Endothelial cell (in vitro differentiated cells): ENCODE results near the gene RPSA. TPM values are rescaled to one million over a fixed set of nuclear protein-coding genes. Genes with fewer than 3 reads are reported as not detected.
"Not testable (repeated sequence)": the region's sequence is repeated elsewhere in the genome, so short reads cannot be mapped to it uniquely, and the experiment has no call there.

Experiments
- DNase-seq: peaks from one replicate; pipeline ENCODE4 v3.0.0; 2021; ENCODE audit warnings: low spot score
- H3K27ac Mint-ChIP-seq: one replicate; pipeline ENCODE4 v1.8.0; 2021; ENCODE audit warnings: mixed read lengths, inconsistent platforms; ENCODE audit not compliant: unreplicated experiment
- H3K27me3 Mint-ChIP-seq: one replicate; pipeline ENCODE4 v1.8.0; 2021; ENCODE audit warnings: mild to moderate bottlenecking, moderate library complexity, mixed read lengths, inconsistent platforms; ENCODE audit not compliant: unreplicated experiment
- H3K36me3 Mint-ChIP-seq: one replicate; pipeline ENCODE4 v1.8.0; 2021; ENCODE audit warnings: mild to moderate bottlenecking, low read depth, mixed read lengths, inconsistent platforms; ENCODE audit not compliant: unreplicated experiment
- H3K4me1 Mint-ChIP-seq: one replicate; pipeline ENCODE4 v1.8.0; 2021; ENCODE audit warnings: mild to moderate bottlenecking, mixed read lengths, inconsistent platforms; ENCODE audit not compliant: unreplicated experiment
- H3K4me3 Mint-ChIP-seq: one replicate; pipeline ENCODE4 v1.8.0; 2021; ENCODE audit warnings: mild to moderate bottlenecking, mixed read lengths, inconsistent platforms; ENCODE audit not compliant: unreplicated experiment
- H3K9me3 Mint-ChIP-seq: one replicate; pipeline ENCODE4 v1.8.0; 2021; ENCODE audit warnings: mixed read lengths, inconsistent platforms; ENCODE audit not compliant: unreplicated experiment
- CTCF ChIP-seq: fragments of 200-600 bp; sonication (generic); IDR thresholded peaks from one replicate; pipeline ENCODE4 v1.5.0; 2021; ENCODE audit warnings: antibody characterized with exemption; ENCODE audit not compliant: unreplicated experiment
- total RNA-seq: library from RNA; stranded (reverse); fragmentation: NEBNext Ultra II Directional; extraction: Animal tissue kit (Norgen Biotek cat#: 25700); gene quantifications from one replicate; pipeline ENCODE4 v1.2.1, GENCODE V29; 2021; ENCODE audit not compliant: unreplicated experiment

Gene RPSA
- total RNA-seq, 1 donor from 2014 or later, result 2,445 TPM

GRCh38 chr3:39454591-39455217 lies 48.2 kb downstream of the RPSA start:
- H3K4me3 Mint-ChIP-seq, result no peak overlapping the region
- no peak for TF ChIP-seq CTCF
- no peaks in the 10 kb centered on the region for H3K4me1 Mint-ChIP-seq
- H3K36me3 Mint-ChIP-seq, result no peaks in the 10 kb centered on the region
- no peak for DNase-seq
- H3K9me3 Mint-ChIP-seq, result no peaks in the 10 kb centered on the region
- H3K27ac Mint-ChIP-seq, result no peak overlapping the region
- H3K27me3 Mint-ChIP-seq, result no peaks in the 10 kb centered on the region

GRCh38 chr3:39456159-39456558 lies 49.6 kb downstream of the RPSA start:
- no peak for TF ChIP-seq CTCF
- H3K4me3 Mint-ChIP-seq, result no peak overlapping the region

GRCh38 chr3:39457361-39457760 lies 50.8 kb downstream of the RPSA start:
- Mint-ChIP-seq H3K27me3 (no peaks in the 10 kb centered on the region), H3K4me3 (no peak overlapping the region), H3K27ac (no peak overlapping the region), H3K9me3 (no peaks in the 10 kb centered on the region), H3K4me1 (no peaks in the 10 kb centered on the region), H3K36me3 (no peaks in the 10 kb centered on the region)
- no peak for DNase-seq
- TF ChIP-seq CTCF, result no peak

More at GRCh38 chr3:39456159-39456558, 49.6 kb downstream of the RPSA start:
- Mint-ChIP-seq H3K36me3 (no peaks in the 10 kb centered on the region), H3K27ac (no peak overlapping the region), H3K9me3 (no peaks in the 10 kb centered on the region), H3K27me3 (no peaks in the 10 kb centered on the region), H3K4me1 (no peaks in the 10 kb centered on the region)
- no peak for DNase-seq

GRCh38 chr3:39458579-39458978 lies 52.1 kb downstream of the RPSA start:
- not testable (repeated sequence) for H3K27ac Mint-ChIP-seq, H3K9me3 Mint-ChIP-seq, H3K4me1 Mint-ChIP-seq, H3K27me3 Mint-ChIP-seq, H3K4me3 Mint-ChIP-seq, DNase-seq, H3K36me3 Mint-ChIP-seq

GRCh38 chr3:39460677-39461076 lies 54.2 kb downstream of the RPSA start:
- no peak for TF ChIP-seq CTCF
- Mint-ChIP-seq H3K36me3 (no peaks in the 10 kb centered on the region), H3K27me3 (peaks cover 2% of the 10 kb centered on the region), H3K27ac (no peak overlapping the region), H3K9me3 (no peaks in the 10 kb centered on the region), H3K4me1 (no peaks in the 10 kb centered on the region), H3K4me3 (no peak overlapping the region)
- no peak for DNase-seq

Other genes with a start within 250 kb of the RPSA start
- gene XIRP1, start 214.1 kb upstream of the RPSA start, total RNA-seq, result 0.21 TPM
- 4.2 TPM for gene CX3CR1, start 126.7 kb upstream of the RPSA start, total RNA-seq
- gene CCR8, start 77.0 kb upstream of the RPSA start, total RNA-seq, result not detected
- gene SLC25A38, start 23.4 kb upstream of the RPSA start, total RNA-seq, result 21.2 TPM
- not detected for gene MOBP, start 61.0 kb downstream of the RPSA start, total RNA-seq